Ovary (tissue), 9 donors: ENCODE results near the gene COL13A1. TPM values are rescaled to one million over a fixed set of nuclear protein-coding genes. Genes with fewer than 3 reads are reported as not detected.

Experiments
- DNase-seq, 5 donors: peaks; one replicate each; pipeline ENCODE4 v3.0.0-alpha.2; 2019 to 2020
- H3K27ac ChIP-seq, 2 donors: fragments of 200-600 bp; one replicate each; pipeline versions ENCODE4 v1.5.1 to v1.8.0; 2019 to 2022
- H3K27me3 ChIP-seq: fragments of 200-600 bp; one replicate; pipeline ENCODE4 v1.8.0; 2022
- H3K36me3 ChIP-seq: fragments of 200-600 bp; sonication (generic); one replicate; pipeline ENCODE4 v1.5.1; 2019
- H3K4me1 ChIP-seq: one replicate; pipeline ENCODE4 v1.8.1; 2013; ENCODE audit warnings: mild to moderate bottlenecking, moderate library complexity; ENCODE audit not compliant: insufficient read depth
- H3K4me3 ChIP-seq: fragments of 200-600 bp; sonication (generic); one replicate; pipeline ENCODE4 v1.5.1; 2017
- H3K9me3 ChIP-seq, 2 donors: fragments of 200-600 bp in 1 of 2; sonication (generic) in 1 of 2; one replicate each; pipeline versions ENCODE4 v1.5.1 to v1.8.1; 2013 to 2019; ENCODE audit warnings: mild to moderate bottlenecking in 1 of 2, moderate library complexity in 1 of 2
- EP300 ChIP-seq: sonication (generic); formaldehyde crosslinking; IDR thresholded peaks from one replicate; pipeline ENCODE4 v1.6.1; 2017; ENCODE audit warnings: antibody characterized with exemption
- POLR2A ChIP-seq: fragments of 450-650 bp; IDR thresholded peaks from one replicate; pipeline ENCODE4 v1.6.1; 2017; ENCODE audit warnings: antibody characterized with exemption, mild to moderate bottlenecking, moderate library complexity
- WGBS, 3 donors: extraction: QIAGEN DNeasy Blood & Tissue Kit in 1 of 3; methylation state at CpG; one replicate each; pipeline versions ENCODE4 v1.1.5 to v1.1.7; 2013 to 2017; 5-methylcytosine and 5-hydroxymethylcytosine counted together
- intact Hi-C, 4 donors: fragments of 100-400 bp; cut with DNase I; formaldehyde crosslinking; loops; one replicate each; pipeline versions ENCODE4 v1.11.0 to v1.15.1; 2022 to 2023
- polyA plus RNA-seq, 2 donors: library from polyadenylated mRNA; stranded (reverse); fragments of 200-250 nt in 1 of 2; fragments of 350-450 nt in 1 of 2; fragmentation: Illumina TruSeq in 1 of 2; extraction: RNeasy Lipid Tissue Mini Kit (QIAGEN cat#74804) in 1 of 2; gene quantifications; one replicate each; pipeline ENCODE4 v1.2.3, GENCODE V29; 2013 to 2014
- total RNA-seq, 7 donors: library from RNA; depleted of rRNA in 2 of 7; stranded (reverse); fragments of >200 nt in 2 of 7; fragmentation: NEBNext Ultra II Directional in 3 of 7; extraction: Animal tissue kit (Norgen Biotek cat#: 25700) in 3 of 7; gene quantifications; one replicate each; pipeline versions ENCODE4 v1.1.0 to v1.2.4, GENCODE V29; 2016 to 2023
- TF ChIP-seq, protein P1 (sequence below), 3 donors: fragments of 450-650 bp in 2 of 3; fragments of 200-600 bp in 1 of 3; IDR thresholded peaks; one replicate each; pipeline versions ENCODE4 v1.5.1 to v1.8.0; 2016 to 2022; ENCODE audit warnings: antibody characterized with exemption in 3 of 3, mild to moderate bottlenecking in 1 of 3
- donor health status: DM: no; HTN: no; CAD: no; lungs with moderate emphysema.
- donor health status: DM: no; HTN: no; CAD: no.
- donor health status: Bipolar disorder and iron deficiency.
- donor health status: DM: yes; HTN: yes; CAD: no.
- donor health status: DM: no; HTN: no; CAD: no.
- donor health status: DM: yes; HTN: yes; CAD: no.

The COL13A1 gene
- total and polyA plus RNA-seq, 9 donors: 0.48 to 3.1 (median 1.1) TPM

DNA sequence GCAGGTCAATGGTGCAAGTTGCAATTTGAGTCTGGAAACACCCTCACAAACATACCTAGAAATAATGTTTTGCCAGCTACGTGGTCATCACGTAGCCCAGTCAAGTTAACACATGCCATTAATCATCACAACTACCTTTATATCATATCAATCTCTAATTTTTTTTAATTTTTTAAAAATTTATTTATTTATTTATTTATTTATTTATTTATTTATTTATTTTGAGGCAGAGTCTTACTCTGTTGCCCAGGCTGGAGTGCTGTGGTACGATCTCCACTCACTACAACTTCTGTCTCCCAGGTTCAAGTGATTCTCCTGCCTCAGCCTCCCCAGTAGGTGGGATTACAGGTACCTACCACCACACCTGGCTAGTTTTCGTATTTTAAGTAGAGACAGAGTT, 198.6 kb downstream of the COL13A1 start:
- intact Hi-C loops: no loop called here
- TF ChIP-seq, protein P1, sequence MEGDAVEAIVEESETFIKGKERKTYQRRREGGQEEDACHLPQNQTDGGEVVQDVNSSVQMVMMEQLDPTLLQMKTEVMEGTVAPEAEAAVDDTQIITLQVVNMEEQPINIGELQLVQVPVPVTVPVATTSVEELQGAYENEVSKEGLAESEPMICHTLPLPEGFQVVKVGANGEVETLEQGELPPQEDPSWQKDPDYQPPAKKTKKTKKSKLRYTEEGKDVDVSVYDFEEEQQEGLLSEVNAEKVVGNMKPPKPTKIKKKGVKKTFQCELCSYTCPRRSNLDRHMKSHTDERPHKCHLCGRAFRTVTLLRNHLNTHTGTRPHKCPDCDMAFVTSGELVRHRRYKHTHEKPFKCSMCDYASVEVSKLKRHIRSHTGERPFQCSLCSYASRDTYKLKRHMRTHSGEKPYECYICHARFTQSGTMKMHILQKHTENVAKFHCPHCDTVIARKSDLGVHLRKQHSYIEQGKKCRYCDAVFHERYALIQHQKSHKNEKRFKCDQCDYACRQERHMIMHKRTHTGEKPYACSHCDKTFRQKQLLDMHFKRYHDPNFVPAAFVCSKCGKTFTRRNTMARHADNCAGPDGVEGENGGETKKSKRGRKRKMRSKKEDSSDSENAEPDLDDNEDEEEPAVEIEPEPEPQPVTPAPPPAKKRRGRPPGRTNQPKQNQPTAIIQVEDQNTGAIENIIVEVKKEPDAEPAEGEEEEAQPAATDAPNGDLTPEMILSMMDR (IDR thresholded peaks at IDR 0.05): no peak
- TF ChIP-seq EP300 (no peak), POLR2A (no peak)
- no peaks in the 10 kb centered on the region for H3K36me3 ChIP-seq
- WGBS, 3 donors: 94 to 99% (median 98%) methylated on average over 4 of the region's 4 CpGs
- no peak for DNase-seq
- H3K27me3 ChIP-seq: no peaks in the 10 kb centered on the region
- H3K4me1 ChIP-seq: no peaks in the 10 kb centered on the region
- H3K27ac ChIP-seq: no peak overlapping the region
- no peak overlapping the region for H3K4me3 ChIP-seq
- H3K9me3 ChIP-seq: no peaks in the 10 kb centered on the region

- Histone ChIP-seq H3K27me3 (no peaks in the 10 kb centered on the region), H3K36me3 (no peaks in the 10 kb centered on the region), H3K4me1 (no peaks in the 10 kb centered on the region), H3K9me3 (peaks cover 0 to 3% of the 10 kb centered on the region in 2 donors), H3K27ac (no peak overlapping the region), H3K4me3 (no peak overlapping the region)
- no peak for TF ChIP-seq POLR2A
- TF ChIP-seq, protein P1 (IDR thresholded peaks at IDR 0.05): no peak
- TF ChIP-seq EP300: no peak
- intact Hi-C loops: no loop called here
- no peak for DNase-seq
- WGBS, 3 donors: 42 to 70% (median 67%) methylated on average over 9 of the region's 9 CpGs
Observed at GRCh38 chr10:70007116-70007820, 205.6 kb downstream of the COL13A1 start.

Other genes starting within 250 kb of the COL13A1 start
- not detected for gene NEUROG3, start 228.5 kb upstream of the COL13A1 start, total RNA-seq
- not detected for gene NEUROG3, start 228.5 kb upstream of the COL13A1 start, polyA plus RNA-seq
- 1 to 10 TPM; 1.4 to 3.1 (median 2.0) TPM for gene FAM241B, start 171.7 kb upstream of the COL13A1 start, total RNA-seq
- 1 to 10 TPM; 1.2 to 3.0 TPM for gene FAM241B, start 171.7 kb upstream of the COL13A1 start, polyA plus RNA-seq